ENCODE data around the gene WDFY3.

WDFY3 gene

GRCh38 chr4:84790769-84791565, 175.5 kb downstream of the WDFY3 start:
- no peak for TF ChIP-seq CTCF (conservative IDR thresholded peaks at IDR 0.05; ENCODE audit: low read length)
- DNase-seq (ENCODE audit: low read depth), result no peak
- H3K4me3 ChIP-seq (ENCODE audit: low read length), result no peak overlapping the region

DNA sequence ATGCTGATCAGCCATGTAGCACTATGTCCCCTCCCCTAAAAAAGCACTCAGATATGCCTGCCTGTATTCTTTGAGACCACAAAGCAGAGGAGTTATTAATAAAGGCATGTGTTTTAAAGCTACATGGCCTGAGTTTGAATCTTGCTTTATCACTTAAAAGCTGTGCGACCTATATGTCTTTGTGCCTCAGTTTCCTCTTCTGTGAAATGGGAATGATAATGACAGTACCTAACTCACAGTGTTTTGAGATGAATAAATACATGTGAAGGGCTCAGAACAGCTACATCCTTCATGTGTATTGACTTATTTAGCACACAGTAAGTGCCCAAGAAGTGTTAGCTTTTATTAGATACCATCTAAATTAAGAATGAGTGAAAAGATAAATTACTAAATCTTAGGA, 180.0 kb downstream of the WDFY3 start:
- TF ChIP-seq CTCF (conservative IDR thresholded peaks at IDR 0.05; ENCODE audit: low read length), result no peak
- H3K4me3 ChIP-seq (ENCODE audit: low read length), result no peak overlapping the region
- DNase-seq (ENCODE audit: low read depth), result no peak

GRCh38 chr4:84782517-84782916, 184.0 kb downstream of the WDFY3 start:
- H3K4me3 ChIP-seq (ENCODE audit: low read length), result no peak overlapping the region
- no peak for TF ChIP-seq CTCF (conservative IDR thresholded peaks at IDR 0.05; ENCODE audit: low read length)

DNA sequence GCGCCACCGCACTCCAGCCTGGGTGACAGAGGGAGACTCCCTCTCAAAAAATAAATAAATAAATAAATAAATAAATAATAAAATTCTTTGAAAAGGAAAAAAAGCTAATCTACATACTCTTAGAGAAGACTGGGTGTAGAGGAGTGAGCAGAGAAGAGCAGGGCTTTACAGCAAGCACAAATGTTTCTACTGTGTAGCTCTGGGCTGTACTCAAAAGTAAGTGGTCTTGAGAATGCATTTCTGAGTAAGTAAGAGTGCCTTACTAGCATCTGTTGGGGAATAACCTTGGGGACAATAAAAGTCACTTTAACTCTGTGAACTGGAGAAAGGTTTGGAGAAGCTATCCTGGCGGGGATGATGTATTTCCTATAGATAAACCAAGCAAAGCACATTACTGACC, 185.8 kb downstream of the WDFY3 start:
- TF ChIP-seq CTCF (conservative IDR thresholded peaks at IDR 0.05; ENCODE audit: low read length), result no peak
- no peak for DNase-seq (ENCODE audit: low read depth)
- no peak overlapping the region for H3K4me3 ChIP-seq (ENCODE audit: low read length)

More at GRCh38 chr4:84782517-84782916, 184.0 kb downstream of the WDFY3 start:
- DNase-seq (ENCODE audit: low read depth), result no peak

- no peak overlapping the region for H3K4me3 ChIP-seq (ENCODE audit: low read length)
- no peak for TF ChIP-seq CTCF (conservative IDR thresholded peaks at IDR 0.05; ENCODE audit: low read length)
- peak; percentile 3 for DNase-seq (ENCODE audit: low read depth)
Observed at GRCh38 chr4:84778041-84778440, 188.4 kb downstream of the WDFY3 start.

GRCh38 chr4:84767168-84767567, 199.3 kb downstream of the WDFY3 start:
- DNase-seq (ENCODE audit: low read depth), result no peak
- no peak for TF ChIP-seq CTCF (conservative IDR thresholded peaks at IDR 0.05; ENCODE audit: low read length)
- no peak overlapping the region for H3K4me3 ChIP-seq (ENCODE audit: low read length)

GRCh38 chr4:84753321-84753972, 213.0 kb downstream of the WDFY3 start:
- DNase-seq (ENCODE audit: low read depth), result no peak
- no peak for TF ChIP-seq CTCF (conservative IDR thresholded peaks at IDR 0.05; ENCODE audit: low read length)
- H3K4me3 ChIP-seq (ENCODE audit: low read length), result no peak overlapping the region

All from AG10803 (cell line).